Kidney epithelial cell (primary cell): Measurements from ENCODE around the gene TP73. TPM values are rescaled to one million over a fixed set of nuclear protein-coding genes. Genes with fewer than 3 reads are reported as not detected.

Source experiments
- DNase-seq: peaks from one replicate; pipeline ENCODE4 v3.0.0-alpha.2; 2010; ENCODE audit warnings: low read depth
- H3K27me3 ChIP-seq: 2 replicates; pipeline ENCODE4 v1.6.0; 2011; ENCODE audit warnings: low read length; ENCODE audit not compliant: control insufficient read depth, insufficient read depth
- H3K36me3 ChIP-seq: 2 replicates; pipeline ENCODE4 v1.5.1; 2011; ENCODE audit warnings: low read length; ENCODE audit not compliant: control insufficient read depth, insufficient read depth
- H3K4me3 ChIP-seq: 2 replicates; pipeline ENCODE4 v1.5.1; 2011; ENCODE audit warnings: low read depth, mild to moderate bottlenecking, control low read depth, low read length
- total RNA-seq: library from RNA; depleted of rRNA; stranded (reverse); fragments of >200 nt; gene quantifications from 2 replicates; pipeline ENCODE4 v1.2.3, GENCODE V29; 2015
- TF ChIP-seq, protein P1 (sequence below): IDR thresholded peaks from 2 replicates; pipeline ENCODE4 v1.5.1; 2011; ENCODE audit warnings: mild to moderate bottlenecking, moderate library complexity, low read length, control low read depth, inconsistent platforms; ENCODE audit not compliant: insufficient read depth, poor library complexity, severe bottlenecking

The TP73 gene
- total RNA-seq, 1 donor from 2014 or later = 0.04 TPM

DNA sequence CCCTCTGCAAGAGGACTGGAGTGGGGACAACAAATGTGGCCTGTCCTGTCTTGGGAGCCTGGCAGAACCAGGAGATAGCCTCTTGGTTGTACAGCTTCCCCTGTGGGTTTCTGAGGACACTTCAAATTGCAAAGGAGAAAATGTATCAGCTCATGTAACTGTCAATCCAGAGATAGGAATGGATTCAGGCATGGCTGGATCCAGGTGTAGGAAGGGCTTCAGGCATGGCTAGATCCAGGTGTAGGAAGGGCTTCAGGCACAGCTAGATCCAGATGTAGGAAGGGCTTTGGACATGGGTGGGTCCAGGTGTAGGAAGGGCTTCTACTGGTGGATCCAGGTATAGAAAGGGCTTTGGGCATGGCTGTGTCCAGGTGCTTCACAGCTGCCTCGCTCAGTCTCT, 30.9 kb downstream of the TP73 start:
- DNase-seq = no peak

GRCh38 chr1:3683992-3684391, 31.7 kb downstream of the TP73 start:
- TF ChIP-seq, protein P1, sequence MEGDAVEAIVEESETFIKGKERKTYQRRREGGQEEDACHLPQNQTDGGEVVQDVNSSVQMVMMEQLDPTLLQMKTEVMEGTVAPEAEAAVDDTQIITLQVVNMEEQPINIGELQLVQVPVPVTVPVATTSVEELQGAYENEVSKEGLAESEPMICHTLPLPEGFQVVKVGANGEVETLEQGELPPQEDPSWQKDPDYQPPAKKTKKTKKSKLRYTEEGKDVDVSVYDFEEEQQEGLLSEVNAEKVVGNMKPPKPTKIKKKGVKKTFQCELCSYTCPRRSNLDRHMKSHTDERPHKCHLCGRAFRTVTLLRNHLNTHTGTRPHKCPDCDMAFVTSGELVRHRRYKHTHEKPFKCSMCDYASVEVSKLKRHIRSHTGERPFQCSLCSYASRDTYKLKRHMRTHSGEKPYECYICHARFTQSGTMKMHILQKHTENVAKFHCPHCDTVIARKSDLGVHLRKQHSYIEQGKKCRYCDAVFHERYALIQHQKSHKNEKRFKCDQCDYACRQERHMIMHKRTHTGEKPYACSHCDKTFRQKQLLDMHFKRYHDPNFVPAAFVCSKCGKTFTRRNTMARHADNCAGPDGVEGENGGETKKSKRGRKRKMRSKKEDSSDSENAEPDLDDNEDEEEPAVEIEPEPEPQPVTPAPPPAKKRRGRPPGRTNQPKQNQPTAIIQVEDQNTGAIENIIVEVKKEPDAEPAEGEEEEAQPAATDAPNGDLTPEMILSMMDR = no peak
- Histone ChIP-seq H3K36me3 (no peaks in the 10 kb centered on the region), H3K4me3 (no peak overlapping the region), H3K27me3 (peaks cover 41% of the 10 kb centered on the region)
- no peak for DNase-seq

More for the DNA sequence above, 30.9 kb downstream of the TP73 start:
- Histone ChIP-seq H3K27me3 (peaks cover 44% of the 10 kb centered on the region), H3K4me3 (no peak overlapping the region), H3K36me3 (no peaks in the 10 kb centered on the region)
- TF ChIP-seq, protein P1 = no peak

- no peak overlapping the region for H3K4me3 ChIP-seq
- peaks cover 35% of the 10 kb centered on the region for H3K27me3 ChIP-seq
- DNase-seq = no peak
- no peaks in the 10 kb centered on the region for H3K36me3 ChIP-seq
- TF ChIP-seq, protein P1 = no peak
Measured at GRCh38 chr1:3685222-3685621, 32.9 kb downstream of the TP73 start.

GRCh38 chr1:3685906-3686305, 33.6 kb downstream of the TP73 start:
- TF ChIP-seq, protein P1 = no peak
- Histone ChIP-seq H3K27me3 (peaks cover 35% of the 10 kb centered on the region), H3K4me3 (no peak overlapping the region), H3K36me3 (no peaks in the 10 kb centered on the region)
- no peak for DNase-seq

GRCh38 chr1:3687504-3687903, 35.2 kb downstream of the TP73 start:
- Histone ChIP-seq H3K27me3 (peaks cover 35% of the 10 kb centered on the region), H3K36me3 (no peaks in the 10 kb centered on the region), H3K4me3 (no peak overlapping the region)
- TF ChIP-seq, protein P1 = no peak
- DNase-seq = no peak

- Histone ChIP-seq H3K4me3 (no peak overlapping the region), H3K36me3 (no peaks in the 10 kb centered on the region), H3K27me3 (peaks cover 33% of the 10 kb centered on the region)
- DNase-seq = no peak
- TF ChIP-seq, protein P1 = no peak
Measured at GRCh38 chr1:3688356-3689137, 36.2 kb downstream of the TP73 start.
